ENCODE measurements around the gene NIT1. TPM values are rescaled to one million over a fixed set of nuclear protein-coding genes. Genes with fewer than 3 reads are reported as not detected.

The NIT1 gene
- total RNA-seq, 1 experiment from 2014 or later = 39.6 TPM

- no peak for DNase-seq
- H3K27ac ChIP-seq (ENCODE audit: insufficient read length, low read depth, low read length) = no peak overlapping the region
- peaks cover 14% of the 10 kb centered on the region for H3K23me2 ChIP-seq (ENCODE audit: insufficient read length, low read depth, low read length, poor library complexity, severe bottlenecking)
- Mint-ChIP-seq H3K27ac (no peak overlapping the region), H3K27me3 (ENCODE audit: low read depth) (no peaks in the 10 kb centered on the region; the same call in 1 of the 2 replicates), H3K36me3 (ENCODE audit: insufficient read depth in 1 of 3, low read depth in 3 of 3) (peaks cover 27 to 64% (median 53%) of the 10 kb centered on the region in 3 experiments), H3K9me3 (no peaks in the 10 kb centered on the region), H3K4me3 (0 out of 5 replicates have a peak overlapping the region, but pooled peaks of 1 of the 2 experiments have one; percentile 49), H3K4me1 (peaks cover 29 to 30% of the 10 kb centered on the region in 2 experiments)
- H4K5ac ChIP-seq (ENCODE audit: insufficient read length, low read depth, low read length) = no peak overlapping the region
- WGBS (ENCODE audit: extremely low coverage, insufficient read length, low lambda C conversion rate) = no CpG with 5 or more reads among the region's 7 CpGs
- no peak overlapping the region for H4K91ac ChIP-seq (ENCODE audit: insufficient read length, low read depth, low read length)
- no peak overlapping the region for H2BK12ac ChIP-seq (ENCODE audit: insufficient read length, low read depth, low read length)
- no peak overlapping the region for H3K56ac ChIP-seq (ENCODE audit: insufficient read length, low read depth, low read length)
- no peaks in the 10 kb centered on the region for H3K27me3 ChIP-seq (ENCODE audit: insufficient read depth, low read length)
- H2AK5ac ChIP-seq (ENCODE audit: insufficient read length, low read length) = no peak overlapping the region
- no peaks in the 10 kb centered on the region for H3K9me3 ChIP-seq (ENCODE audit: control insufficient read depth, low read depth, low read length)
- H3K79me1 ChIP-seq (ENCODE audit: insufficient read depth, low read depth, low read length, poor library complexity, severe bottlenecking) = no peaks in the 10 kb centered on the region
- TF ChIP-seq CTCF (conservative IDR thresholded peaks at IDR 0.05) = no peak
- H3K9ac ChIP-seq (ENCODE audit: extremely low read depth, insufficient read length, low read length) = no peak overlapping the region
- no peaks in the 10 kb centered on the region for H4K20me1 ChIP-seq (ENCODE audit: control insufficient read depth, insufficient read depth, insufficient read length)
- no peak overlapping the region for H2BK5ac ChIP-seq (ENCODE audit: insufficient read length, low read length)
- no peak overlapping the region for H3K4me2 ChIP-seq (ENCODE audit: insufficient read depth, insufficient read length, low read length)
- H3K79me2 ChIP-seq (ENCODE audit: insufficient read depth, low read length) = no peaks in the 10 kb centered on the region
- no peak overlapping the region for H4K8ac ChIP-seq (replicated peaks; ENCODE audit: insufficient read length, low read depth, low read length)
- H3K23ac ChIP-seq (ENCODE audit: insufficient read length, low read depth, low read length) = no peak overlapping the region
- no peak overlapping the region for H3K18ac ChIP-seq (ENCODE audit: insufficient read length, low read depth, low read length)
- no peak overlapping the region for H2BK15ac ChIP-seq (ENCODE audit: low read depth, low read length)
- H3K4me1 ChIP-seq (ENCODE audit: insufficient read depth, low read length) = no peaks in the 10 kb centered on the region
- H2AFZ ChIP-seq (ENCODE audit: low read length) = no peak overlapping the region
- H3K4ac ChIP-seq (ENCODE audit: low read depth, low read length) = no peak overlapping the region
- H2BK20ac ChIP-seq (ENCODE audit: low read depth, low read length, poor library complexity, severe bottlenecking) = no peak overlapping the region
- H3K14ac ChIP-seq (ENCODE audit: insufficient read depth, low read length) = no peak overlapping the region
- H2BK120ac ChIP-seq (ENCODE audit: low read depth, low read length, poor library complexity, severe bottlenecking) = no peak overlapping the region
- H3T11ph ChIP-seq (ENCODE audit: low read length) = no peak overlapping the region
Observed at GRCh38 chr1:161162052-161162451, 44.1 kb downstream of the NIT1 start.
